Neuronal stem cell (in vitro differentiated cells): Measurements from ENCODE around the gene C1orf141.

Source experiments
- DNase-seq: peaks from one replicate; pipeline ENCODE4 v3.0.0-alpha.2; 2013; ENCODE audit warnings: low spot score
- H2AFZ ChIP-seq: one replicate; pipeline ENCODE4 v1.6.1; 2013; ENCODE audit warnings: mild to moderate bottlenecking, low read length, inconsistent platforms
- H2AK5ac ChIP-seq: 2 replicates; pipeline ENCODE4 v1.6.1; 2013; ENCODE audit warnings: low read depth, mild to moderate bottlenecking, inconsistent platforms, low read length, moderate library complexity, mixed read lengths
- H2BK120ac ChIP-seq: 2 replicates; pipeline ENCODE4 v1.6.1; 2013; ENCODE audit warnings: low read depth, mild to moderate bottlenecking, inconsistent platforms, low read length, moderate library complexity, mixed read lengths
- H2BK12ac ChIP-seq: one replicate; pipeline ENCODE4 v1.6.1; 2013; ENCODE audit warnings: low read length, inconsistent platforms
- H2BK15ac ChIP-seq: 2 replicates; pipeline ENCODE4 v1.6.1; 2013; ENCODE audit warnings: mild to moderate bottlenecking, low read length, inconsistent platforms, mixed read lengths
- H2BK5ac ChIP-seq: one replicate; pipeline ENCODE4 v1.6.1; 2013; ENCODE audit warnings: inconsistent platforms, mild to moderate bottlenecking, low read length, moderate library complexity
- H3K14ac ChIP-seq: one replicate; pipeline ENCODE4 v1.6.1; 2013; ENCODE audit warnings: low read length, inconsistent platforms
- H3K18ac ChIP-seq: 2 replicates; pipeline ENCODE4 v1.6.1; 2013; ENCODE audit warnings: low read length, inconsistent platforms
- H3K23ac ChIP-seq: 2 replicates; pipeline ENCODE4 v1.6.1; 2013; ENCODE audit warnings: low read depth, mild to moderate bottlenecking, mixed read lengths, low read length, inconsistent platforms; ENCODE audit not compliant: poor library complexity
- H3K27ac ChIP-seq: replicated peaks from 3 replicates; pipeline ENCODE4 v1.5.1; 2013; ENCODE audit warnings: low read length, inconsistent platforms
- H3K27me3 ChIP-seq, 3 experiments: 2 replicates each; pipeline ENCODE4 v1.6.1; 2013; ENCODE audit warnings: low read length in 3 of 3, mild to moderate bottlenecking in 2 of 3, inconsistent platforms in 1 of 3, low read depth in 1 of 3, mixed read lengths in 1 of 3, moderate library complexity in 1 of 3; ENCODE audit not compliant: control insufficient read depth in 3 of 3, insufficient read depth in 3 of 3
- H3K36me3 ChIP-seq, 2 donors: replicated peaks in 1 of 2; 2 replicates each; pipeline ENCODE4 v1.6.1; 2013; ENCODE audit warnings: low read length in 2 of 2; ENCODE audit not compliant: control insufficient read depth in 2 of 2, insufficient read depth in 2 of 2
- H3K4ac ChIP-seq: 2 replicates; pipeline ENCODE4 v1.6.1; 2013; ENCODE audit warnings: inconsistent platforms, mild to moderate bottlenecking, low read length, moderate library complexity
- H3K4me1 ChIP-seq, 2 donors: 1 replicate in 1 of 2; 2 replicates in 1 of 2; pipeline ENCODE4 v1.6.1; 2013; ENCODE audit warnings: low read length in 2 of 2, low read depth in 1 of 2; ENCODE audit not compliant: control insufficient read depth in 2 of 2, insufficient read depth in 1 of 2
- H3K4me2 ChIP-seq: one replicate; pipeline ENCODE4 v1.6.1; 2013; ENCODE audit warnings: mild to moderate bottlenecking, low read length, inconsistent platforms; ENCODE audit not compliant: insufficient read depth, poor library complexity, severe bottlenecking
- H3K4me3 ChIP-seq, 2 donors: 2 replicates each; pipeline ENCODE4 v1.5.1; 2013; ENCODE audit warnings: low read length in 2 of 2, mild to moderate bottlenecking in 2 of 2, inconsistent platforms in 1 of 2, moderate library complexity in 1 of 2
- H3K79me1 ChIP-seq: one replicate; pipeline ENCODE4 v1.6.1; 2013; ENCODE audit warnings: low read depth, mild to moderate bottlenecking, inconsistent platforms, low read length, moderate library complexity
- H3K9ac ChIP-seq: one replicate; pipeline ENCODE4 v1.6.1; 2013; ENCODE audit warnings: mild to moderate bottlenecking, low read depth, low read length, inconsistent platforms; ENCODE audit not compliant: poor library complexity
- H3K9me3 ChIP-seq, 2 donors: replicated peaks in 1 of 2; 2 replicates each; pipeline versions ENCODE3 to v1.6.1; 2013; ENCODE audit warnings: low read length in 2 of 2, mild to moderate bottlenecking in 2 of 2, inconsistent platforms in 1 of 2, low read depth in 1 of 2, mixed read lengths in 1 of 2, moderate library complexity in 1 of 2; ENCODE audit not compliant: control insufficient read depth in 2 of 2, insufficient read depth in 1 of 2
- H4K8ac ChIP-seq: one replicate; pipeline ENCODE4 v1.6.1; 2013; ENCODE audit warnings: low read depth, mild to moderate bottlenecking, inconsistent platforms, low read length, moderate library complexity
- H4K91ac ChIP-seq: one replicate; pipeline ENCODE4 v1.6.1; 2013; ENCODE audit warnings: low read length, low read depth, mild to moderate bottlenecking, inconsistent platforms; ENCODE audit not compliant: poor library complexity
- WGBS, 2 donors: extraction: QIAGEN DNeasy Blood & Tissue Kit; methylation state at CpG; one replicate each; pipeline ENCODE4 v1.1.7; 2013; ENCODE audit warnings: missing lambda C conversion rate in 2 of 2, mixed read lengths in 1 of 2; ENCODE audit not compliant: insufficient read length in 2 of 2, insufficient replicate concordance in 1 of 2; ENCODE audit errors: extremely low coverage in 2 of 2; 5-methylcytosine and 5-hydroxymethylcytosine counted together

The C1orf141 gene

DNA sequence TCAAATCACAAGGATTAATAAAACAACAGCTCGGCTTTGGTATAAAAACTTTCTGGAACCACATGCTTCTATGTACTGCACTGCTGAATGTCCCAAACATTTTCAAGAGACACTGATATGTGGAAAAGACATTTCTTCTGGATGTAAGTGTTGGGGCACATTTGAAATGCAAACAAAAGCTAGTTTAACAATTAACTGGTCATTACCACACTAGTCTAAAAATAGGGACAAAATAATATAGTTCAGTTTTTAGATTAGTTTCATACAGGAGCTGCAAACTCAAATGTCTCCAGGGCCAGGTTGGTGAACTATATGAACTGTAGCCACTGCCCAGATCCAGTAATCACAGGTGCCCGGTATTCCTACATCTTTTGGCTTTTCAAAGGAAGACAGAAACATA is 34.7 kb upstream of the C1orf141 start:
- no CpG with 5 or more reads among the region's 2 CpGs for WGBS, 2 donors
- no peaks in the 10 kb centered on the region for H3K79me1 ChIP-seq
- H3K27ac ChIP-seq, result no peak overlapping the region
- H2BK120ac ChIP-seq, result no peak overlapping the region
- no peaks in the 10 kb centered on the region for H3K9me3 ChIP-seq
- H3K14ac ChIP-seq, result no peak overlapping the region
- no peak overlapping the region for H4K91ac ChIP-seq
- H3K36me3 ChIP-seq, result no peaks in the 10 kb centered on the region
- H3K4me3 ChIP-seq, result no peak overlapping the region
- H3K4me1 ChIP-seq, result no peaks in the 10 kb centered on the region
- H4K8ac ChIP-seq, result no peak overlapping the region
- no peak overlapping the region for H3K23ac ChIP-seq
- H2BK12ac ChIP-seq, result no peak overlapping the region
- H3K4ac ChIP-seq, result no peak overlapping the region
- no peak for DNase-seq
- no peak overlapping the region for H3K18ac ChIP-seq
- no peak overlapping the region for H2BK5ac ChIP-seq
- no peak overlapping the region for H2BK15ac ChIP-seq
- H3K9ac ChIP-seq, result no peak overlapping the region
- H3K4me2 ChIP-seq, result no peak overlapping the region
- no peak overlapping the region for H2AK5ac ChIP-seq
- H3K27me3 ChIP-seq, result no peaks in the 10 kb centered on the region
- H2AFZ ChIP-seq, result no peak overlapping the region

DNA sequence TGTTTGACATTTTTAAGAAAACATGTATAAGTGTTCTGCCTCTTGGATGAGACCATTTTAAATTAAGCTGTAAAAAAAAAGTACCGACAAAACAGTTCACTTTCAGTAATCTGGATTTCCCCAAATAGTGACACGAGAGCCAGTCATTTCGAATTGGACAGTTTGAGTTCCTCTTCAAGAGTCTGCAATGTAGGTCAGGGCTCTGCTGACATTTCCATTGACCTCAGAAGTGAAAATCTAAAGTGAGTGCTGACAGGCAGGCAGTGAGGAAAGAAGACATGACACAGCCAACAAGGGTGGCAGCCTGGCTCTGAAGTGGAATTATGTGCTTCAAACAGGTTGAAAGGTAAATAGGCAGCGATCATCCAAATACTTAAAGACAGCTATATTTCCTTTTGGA is 31.4 kb upstream of the C1orf141 start, which contains the start of gene IL23R:
IL23R (plus strand) TSS at position 259 of the 400 bp plus-strand sequence. CDS start 1,667 bp downstream, outside the sequence.
- no peak within 1 kb of the TSS for H2BK12ac ChIP-seq
- H2BK5ac ChIP-seq, result no peak within 1 kb of the TSS
- no peak within 1 kb of the TSS for H2AK5ac ChIP-seq

DNA sequence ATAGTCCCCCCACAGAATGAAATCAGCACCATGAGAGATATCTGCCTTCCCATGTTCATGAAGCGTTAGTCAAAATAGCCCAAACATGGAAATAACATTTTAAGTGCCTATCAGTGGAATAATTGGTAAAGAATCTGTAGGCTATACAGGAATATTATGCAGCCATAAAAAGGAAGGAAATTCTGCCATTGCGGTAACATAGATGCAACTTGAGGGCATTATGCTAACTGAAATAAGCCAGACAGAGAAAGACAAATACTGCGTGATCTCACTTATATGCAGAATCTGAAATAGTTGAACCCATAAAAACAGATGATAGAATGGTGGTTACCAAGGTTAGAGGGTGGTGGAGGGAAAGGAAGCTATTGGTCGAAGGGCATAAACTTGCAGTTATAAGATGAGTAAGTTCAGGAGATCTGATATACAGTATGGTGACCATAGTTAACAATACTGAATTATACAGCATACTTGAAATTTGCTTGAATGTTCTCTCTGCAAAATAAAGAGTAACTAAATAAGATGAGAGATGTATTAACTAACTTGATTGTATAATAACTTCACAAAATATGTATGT is 30.8 kb upstream of the C1orf141 start:
- no peak overlapping the region for H3K14ac ChIP-seq
- H3K18ac ChIP-seq, result no peak overlapping the region
- H3K27ac ChIP-seq, result no peak overlapping the region
- no peak overlapping the region for H3K4me2 ChIP-seq
- H3K4me1 ChIP-seq, result no peaks in the 10 kb centered on the region
- H3K4me3 ChIP-seq, result no peak overlapping the region
- no CpG with 5 or more reads among the region's 4 CpGs for WGBS, 2 donors
- no peak overlapping the region for H2AK5ac ChIP-seq
- no peaks in the 10 kb centered on the region for H3K27me3 ChIP-seq
- H2BK5ac ChIP-seq, result no peak overlapping the region
- no peak for DNase-seq
- H4K91ac ChIP-seq, result no peak overlapping the region
- no peak overlapping the region for H2BK120ac ChIP-seq
- H3K36me3 ChIP-seq, result no peaks in the 10 kb centered on the region
- H3K23ac ChIP-seq, result no peak overlapping the region
- no peaks in the 10 kb centered on the region for H3K79me1 ChIP-seq
- no peaks in the 10 kb centered on the region for H3K9me3 ChIP-seq
- no peak overlapping the region for H3K4ac ChIP-seq
- no peak overlapping the region for H4K8ac ChIP-seq
- H2AFZ ChIP-seq, result no peak overlapping the region
- H2BK12ac ChIP-seq, result no peak overlapping the region
- H3K9ac ChIP-seq, result no peak overlapping the region
- H2BK15ac ChIP-seq, result no peak overlapping the region

More for the DNA sequence above, 31.4 kb upstream of the C1orf141 start, which contains the start of gene IL23R:
- no peaks in the 10 kb centered on the region for H3K9me3 ChIP-seq
- H3K36me3 ChIP-seq, result no peaks in the 10 kb centered on the region
- no peak within 1 kb of the TSS for H3K14ac ChIP-seq
- DNase-seq, result no peak
- no peak within 1 kb of the TSS for H3K18ac ChIP-seq
- no CpG with 5 or more reads among the region's 4 CpGs for WGBS, 2 donors
- H2BK120ac ChIP-seq, result no peak within 1 kb of the TSS
- H3K9ac ChIP-seq, result no peak within 1 kb of the TSS
- H2AFZ ChIP-seq, result no peak within 1 kb of the TSS
- H3K4ac ChIP-seq, result no peak within 1 kb of the TSS
- no peak within 1 kb of the TSS for H3K4me2 ChIP-seq
- no peak within 1 kb of the TSS for H4K91ac ChIP-seq
- H2BK15ac ChIP-seq, result no peak within 1 kb of the TSS
- H3K27ac ChIP-seq, result no peak within 1 kb of the TSS
- no peak within 1 kb of the TSS for H3K4me3 ChIP-seq
- no peaks in the 10 kb centered on the region for H3K4me1 ChIP-seq
- H3K27me3 ChIP-seq, result no peaks in the 10 kb centered on the region
- no peaks in the 10 kb centered on the region for H3K79me1 ChIP-seq
- no peak within 1 kb of the TSS for H3K23ac ChIP-seq
- H4K8ac ChIP-seq, result no peak within 1 kb of the TSS

DNA sequence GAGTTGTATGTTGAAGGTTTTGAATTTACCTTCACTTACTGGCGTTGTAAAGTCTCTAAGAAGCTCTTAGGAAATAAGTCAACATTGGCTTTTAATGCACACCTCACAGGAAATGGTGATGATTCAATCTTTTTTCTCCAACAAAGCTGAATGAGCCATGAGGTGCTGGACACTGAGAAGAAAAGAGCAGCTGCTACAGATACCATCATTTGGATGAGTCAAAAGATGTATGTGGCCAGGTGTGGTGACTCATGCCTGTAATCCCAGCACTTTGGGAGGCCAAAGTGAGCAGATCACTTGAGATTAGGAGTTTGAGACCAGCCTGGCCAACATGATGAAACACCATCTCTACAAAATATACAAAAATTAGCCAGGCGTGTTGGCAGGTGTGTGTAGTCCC is 28.2 kb upstream of the C1orf141 start:
- Histone ChIP-seq H3K79me1 (no peaks in the 10 kb centered on the region), H2BK12ac (no peak overlapping the region), H3K4me1 (no peaks in the 10 kb centered on the region), H3K27ac (no peak overlapping the region), H4K91ac (no peak overlapping the region), H2BK5ac (no peak overlapping the region), H3K23ac (no peak overlapping the region), H3K4ac (no peak overlapping the region), H3K4me3 (no peak overlapping the region), H4K8ac (no peak overlapping the region), H2AFZ (no peak overlapping the region), H3K36me3 (no peaks in the 10 kb centered on the region), H3K9me3 (no peaks in the 10 kb centered on the region), H2BK120ac (no peak overlapping the region), H3K18ac (no peak overlapping the region), H2AK5ac (no peak overlapping the region), H3K9ac (no peak overlapping the region), H3K4me2 (no peak overlapping the region), H3K27me3 (no peaks in the 10 kb centered on the region), H2BK15ac (no peak overlapping the region), H3K14ac (no peak overlapping the region)
- DNase-seq, result no peak
- no CpG with 5 or more reads among the region's 2 CpGs for WGBS, 2 donors
